Activated T-cell treated with anti-CD3 and anti-CD28 coated beads, Interleukin-2, amount 50 U/mL, for 24 hours (primary cell): ENCODE results near the gene INPP5F.
A peak's percentile ranks its signal among the peaks of the same experiment; 100 is the strongest.

ENCODE experiments used
- DNase-seq: peaks from one replicate; pipeline ENCODE4 v3.0.0-alpha.2; 2020
- H3K27ac Mint-ChIP-seq: 2 replicates; pipeline ENCODE4 v1.8.0; 2020; ENCODE audit warnings: mild to moderate bottlenecking, mixed read lengths
- H3K27me3 Mint-ChIP-seq: 2 replicates; pipeline ENCODE4 v1.8.0; 2020; ENCODE audit warnings: mixed read lengths
- H3K36me3 Mint-ChIP-seq: 2 replicates; pipeline ENCODE4 v1.8.0; 2020; ENCODE audit warnings: low read depth, mixed read lengths
- H3K4me1 Mint-ChIP-seq: 2 replicates; pipeline ENCODE4 v1.8.0; 2020; ENCODE audit warnings: low read depth, mixed read lengths
- H3K4me3 Mint-ChIP-seq: 2 replicates; pipeline ENCODE4 v1.8.0; 2020; ENCODE audit warnings: mild to moderate bottlenecking, moderate library complexity, mixed read lengths
- H3K9me3 Mint-ChIP-seq: 2 replicates; pipeline ENCODE4 v1.8.0; 2020; ENCODE audit warnings: mixed read lengths

INPP5F gene

GRCh38 chr10:119725828-119726675 lies at the start of gene INPP5F:
Gene INPP5F (plus strand): TSS chr10:119726050. CDS start chr10:119726263, 213 bp downstream.
- H3K9me3 Mint-ChIP-seq: no peaks in the 10 kb centered on the region
- H3K4me1 Mint-ChIP-seq: peaks cover 48% of the 10 kb centered on the region
- H3K27ac Mint-ChIP-seq: peak within 1 kb of the TSS; percentile 90
- peaks cover 16% of the 10 kb centered on the region for H3K36me3 Mint-ChIP-seq
- peak within 1 kb of the TSS; percentile 88 for H3K4me3 Mint-ChIP-seq
- H3K27me3 Mint-ChIP-seq: no peaks in the 10 kb centered on the region
- peak; percentile 100 for DNase-seq

- Mint-ChIP-seq H3K36me3 (peaks cover 53% of the 10 kb centered on the region), H3K27ac (no peak overlapping the region), H3K4me3 (no peak overlapping the region), H3K27me3 (no peaks in the 10 kb centered on the region), H3K4me1 (peaks cover 26% of the 10 kb centered on the region), H3K9me3 (no peaks in the 10 kb centered on the region)
- DNase-seq: no peak
Measured at GRCh38 chr10:119677126-119677525, 48.7 kb upstream of the INPP5F start.

GRCh38 chr10:119677904-119678755 lies 47.7 kb upstream of the INPP5F start:
- H3K36me3 Mint-ChIP-seq: peaks cover 43% of the 10 kb centered on the region

GRCh38 chr10:119679480-119679829 lies 46.4 kb upstream of the INPP5F start:
- Mint-ChIP-seq H3K9me3 (no peaks in the 10 kb centered on the region), H3K36me3 (peaks cover 30% of the 10 kb centered on the region), H3K4me1 (peaks cover 31% of the 10 kb centered on the region), H3K4me3 (no peak overlapping the region), H3K27me3 (no peaks in the 10 kb centered on the region), H3K27ac (no peak overlapping the region)
- no peak for DNase-seq

More at GRCh38 chr10:119677904-119678755, 47.7 kb upstream of the INPP5F start:
- Mint-ChIP-seq H3K27me3 (no peaks in the 10 kb centered on the region), H3K4me1 (peaks cover 31% of the 10 kb centered on the region), H3K4me3 (no peak overlapping the region), H3K27ac (no peak overlapping the region), H3K9me3 (no peaks in the 10 kb centered on the region)
- DNase-seq: no peak

GRCh38 chr10:119680050-119680449 lies 45.8 kb upstream of the INPP5F start:
- Mint-ChIP-seq H3K27ac (no peak overlapping the region), H3K4me1 (peaks cover 31% of the 10 kb centered on the region), H3K9me3 (no peaks in the 10 kb centered on the region), H3K36me3 (peaks cover 29% of the 10 kb centered on the region), H3K4me3 (no peak overlapping the region), H3K27me3 (no peaks in the 10 kb centered on the region)
- DNase-seq: no peak

GRCh38 chr10:119680650-119681081 lies 45.2 kb upstream of the INPP5F start:
- Mint-ChIP-seq H3K27me3 (no peaks in the 10 kb centered on the region), H3K4me3 (no peak overlapping the region), H3K9me3 (no peaks in the 10 kb centered on the region), H3K36me3 (peaks cover 25% of the 10 kb centered on the region), H3K4me1 (peaks cover 31% of the 10 kb centered on the region), H3K27ac (no peak overlapping the region)
- no peak for DNase-seq

GRCh38 chr10:119686465-119687191 lies 39.2 kb upstream of the INPP5F start:
- no peaks in the 10 kb centered on the region for H3K36me3 Mint-ChIP-seq
- no peaks in the 10 kb centered on the region for H3K9me3 Mint-ChIP-seq
- H3K27ac Mint-ChIP-seq: peak overlapping the region; percentile 91
- no peaks in the 10 kb centered on the region for H3K27me3 Mint-ChIP-seq
- peak; percentile 88 for DNase-seq
- peaks cover 30% of the 10 kb centered on the region for H3K4me1 Mint-ChIP-seq
- H3K4me3 Mint-ChIP-seq: peak overlapping the region; percentile 32

GRCh38 chr10:119687192-119688032 lies 38.4 kb upstream of the INPP5F start:
- H3K4me1 Mint-ChIP-seq: peaks cover 23% of the 10 kb centered on the region
- no peaks in the 10 kb centered on the region for H3K9me3 Mint-ChIP-seq
- H3K27ac Mint-ChIP-seq: peak overlapping the region; percentile 91
- no peaks in the 10 kb centered on the region for H3K36me3 Mint-ChIP-seq
- H3K4me3 Mint-ChIP-seq: no peak overlapping the region
- no peak for DNase-seq
- no peaks in the 10 kb centered on the region for H3K27me3 Mint-ChIP-seq

- Mint-ChIP-seq H3K4me1 (peaks cover 21% of the 10 kb centered on the region), H3K36me3 (no peaks in the 10 kb centered on the region), H3K4me3 (no peak overlapping the region), H3K27ac (no peak overlapping the region), H3K9me3 (no peaks in the 10 kb centered on the region), H3K27me3 (no peaks in the 10 kb centered on the region)
- DNase-seq: no peak
Measured at GRCh38 chr10:119688033-119688508, 37.8 kb upstream of the INPP5F start.

GRCh38 chr10:119689016-119689580 lies 36.8 kb upstream of the INPP5F start:
- no peaks in the 10 kb centered on the region for H3K27me3 Mint-ChIP-seq
- peaks cover 21% of the 10 kb centered on the region for H3K4me1 Mint-ChIP-seq
- H3K4me3 Mint-ChIP-seq: no peak overlapping the region
- no peaks in the 10 kb centered on the region for H3K9me3 Mint-ChIP-seq
- no peak overlapping the region for H3K27ac Mint-ChIP-seq
- DNase-seq: no peak
- H3K36me3 Mint-ChIP-seq: no peaks in the 10 kb centered on the region

- peaks cover 16% of the 10 kb centered on the region for H3K4me1 Mint-ChIP-seq
- no peaks in the 10 kb centered on the region for H3K9me3 Mint-ChIP-seq
- no peaks in the 10 kb centered on the region for H3K36me3 Mint-ChIP-seq
- no peak overlapping the region for H3K27ac Mint-ChIP-seq
- no peak overlapping the region for H3K4me3 Mint-ChIP-seq
- no peak for DNase-seq
- no peaks in the 10 kb centered on the region for H3K27me3 Mint-ChIP-seq
Measured at GRCh38 chr10:119691726-119692125, 34.1 kb upstream of the INPP5F start.

GRCh38 chr10:119693262-119693957 lies 32.4 kb upstream of the INPP5F start:
- Mint-ChIP-seq H3K36me3 (no peaks in the 10 kb centered on the region), H3K27ac (peak overlapping the region; percentile 23), H3K27me3 (no peaks in the 10 kb centered on the region), H3K9me3 (no peaks in the 10 kb centered on the region), H3K4me1 (no peaks in the 10 kb centered on the region), H3K4me3 (no peak overlapping the region)
- no peak for DNase-seq

- H3K36me3 Mint-ChIP-seq: no peaks in the 10 kb centered on the region
- DNase-seq: no peak
- H3K27ac Mint-ChIP-seq: no peak overlapping the region
- H3K9me3 Mint-ChIP-seq: no peaks in the 10 kb centered on the region
- H3K4me1 Mint-ChIP-seq: no peaks in the 10 kb centered on the region
- H3K27me3 Mint-ChIP-seq: no peaks in the 10 kb centered on the region
- no peak overlapping the region for H3K4me3 Mint-ChIP-seq
Measured at GRCh38 chr10:119694608-119695007, 31.2 kb upstream of the INPP5F start.
